ENCODE data around the gene GLO1.

The GLO1 gene

DNA sequence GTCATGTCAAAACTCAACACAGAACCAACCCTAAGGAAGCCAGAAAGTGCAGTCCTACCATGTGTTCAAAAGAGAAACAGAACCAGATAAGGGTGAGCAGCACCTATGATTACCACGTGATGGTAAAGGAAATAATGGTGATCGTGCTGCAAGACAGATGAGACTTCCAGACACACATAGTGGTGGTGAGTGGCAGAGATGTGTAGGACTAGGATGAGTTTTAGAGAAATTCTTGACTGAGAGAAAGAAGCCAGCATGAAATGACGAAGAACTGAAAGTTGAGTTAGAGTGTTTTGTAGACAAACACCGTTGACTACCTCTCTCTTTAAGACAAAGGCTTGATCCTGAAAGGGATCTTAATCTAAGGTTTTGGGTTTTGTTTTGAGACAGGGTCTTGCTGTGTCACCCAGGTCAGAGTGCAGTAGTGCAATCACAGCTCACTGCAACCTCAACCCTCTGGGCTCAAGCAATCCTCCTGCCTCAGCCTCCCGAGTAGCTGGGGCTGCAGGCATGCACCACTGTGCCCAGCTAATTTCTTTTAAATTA is 52.7 kb downstream of the GLO1 start:
- ATAC-seq (ENCODE audit: insufficient read depth, low read depth): no peak
- no peaks in the 10 kb centered on the region for H3K36me3 ChIP-seq (ENCODE audit: insufficient read depth, low read length)

DNA sequence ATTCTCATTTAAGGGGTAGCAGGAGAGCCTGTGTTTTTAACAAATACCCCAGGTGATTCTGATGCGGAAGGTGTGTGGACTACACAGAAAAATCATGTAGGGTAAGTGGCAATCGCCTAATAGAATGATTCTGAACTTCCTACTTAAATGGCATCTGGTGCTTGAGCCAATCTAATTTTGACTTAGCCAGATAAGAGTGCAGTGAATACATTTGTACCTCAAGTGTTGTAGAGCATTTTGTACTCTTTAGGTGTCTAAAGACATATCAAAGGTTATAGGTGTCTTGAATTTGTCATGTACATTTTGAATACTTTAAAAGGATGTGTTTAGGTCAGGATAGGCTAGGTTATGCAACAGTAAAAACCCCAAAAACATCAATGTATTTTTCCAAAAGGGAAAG is 53.2 kb downstream of the GLO1 start:
- H3K79me2 ChIP-seq (ENCODE audit: insufficient read depth, low read length): no peaks in the 10 kb centered on the region
- H3K9me3 ChIP-seq (ENCODE audit: insufficient read depth, low read length, severe bottlenecking): no peaks in the 10 kb centered on the region
- H3K36me3 ChIP-seq (ENCODE audit: insufficient read depth, low read length): no peaks in the 10 kb centered on the region
- H4K20me1 ChIP-seq (ENCODE audit: insufficient read depth, low read length): no peaks in the 10 kb centered on the region
- DNase-seq (no peak), ATAC-seq (ENCODE audit: insufficient read depth, low read depth) (no peak)
- H3K9ac ChIP-seq (ENCODE audit: low read depth, low read length): no peak overlapping the region
- H2AFZ ChIP-seq (ENCODE audit: low read depth, low read length): no peak overlapping the region
- H3K27me3 ChIP-seq (ENCODE audit: insufficient read depth, low read length, poor library complexity): no peaks in the 10 kb centered on the region
- no peaks in the 10 kb centered on the region for H3K4me1 ChIP-seq (ENCODE audit: insufficient read depth, low read length)
- TF ChIP-seq, protein P1, sequence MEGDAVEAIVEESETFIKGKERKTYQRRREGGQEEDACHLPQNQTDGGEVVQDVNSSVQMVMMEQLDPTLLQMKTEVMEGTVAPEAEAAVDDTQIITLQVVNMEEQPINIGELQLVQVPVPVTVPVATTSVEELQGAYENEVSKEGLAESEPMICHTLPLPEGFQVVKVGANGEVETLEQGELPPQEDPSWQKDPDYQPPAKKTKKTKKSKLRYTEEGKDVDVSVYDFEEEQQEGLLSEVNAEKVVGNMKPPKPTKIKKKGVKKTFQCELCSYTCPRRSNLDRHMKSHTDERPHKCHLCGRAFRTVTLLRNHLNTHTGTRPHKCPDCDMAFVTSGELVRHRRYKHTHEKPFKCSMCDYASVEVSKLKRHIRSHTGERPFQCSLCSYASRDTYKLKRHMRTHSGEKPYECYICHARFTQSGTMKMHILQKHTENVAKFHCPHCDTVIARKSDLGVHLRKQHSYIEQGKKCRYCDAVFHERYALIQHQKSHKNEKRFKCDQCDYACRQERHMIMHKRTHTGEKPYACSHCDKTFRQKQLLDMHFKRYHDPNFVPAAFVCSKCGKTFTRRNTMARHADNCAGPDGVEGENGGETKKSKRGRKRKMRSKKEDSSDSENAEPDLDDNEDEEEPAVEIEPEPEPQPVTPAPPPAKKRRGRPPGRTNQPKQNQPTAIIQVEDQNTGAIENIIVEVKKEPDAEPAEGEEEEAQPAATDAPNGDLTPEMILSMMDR (IDR thresholded peaks at IDR 0.05; ENCODE audit: borderline replicate concordance, extremely low read depth, low read length, poor library complexity, severe bottlenecking): no peak
- TF ChIP-seq EZH2 (IDR thresholded peaks at IDR 0.05; ENCODE audit: borderline replicate concordance, low read depth, low read length, severe bottlenecking): no peak
- no peak overlapping the region for H3K4me3 ChIP-seq (ENCODE audit: low read depth in 1 of 2, low read length in 2 of 2)
- no peak overlapping the region for H3K27ac ChIP-seq (ENCODE audit: low read length)
- H3K4me2 ChIP-seq (ENCODE audit: insufficient read depth, low read length): no peak overlapping the region

More for the DNA sequence above, 52.7 kb downstream of the GLO1 start:
- Histone ChIP-seq H3K9me3 (ENCODE audit: insufficient read depth, low read length, severe bottlenecking) (no peaks in the 10 kb centered on the region), H3K4me1 (ENCODE audit: insufficient read depth, low read length) (no peaks in the 10 kb centered on the region), H3K27me3 (ENCODE audit: insufficient read depth, low read length, poor library complexity) (no peaks in the 10 kb centered on the region), H4K20me1 (ENCODE audit: insufficient read depth, low read length) (no peaks in the 10 kb centered on the region), H3K27ac (ENCODE audit: low read length) (no peak overlapping the region), H3K4me2 (ENCODE audit: insufficient read depth, low read length) (no peak overlapping the region), H3K79me2 (ENCODE audit: insufficient read depth, low read length) (no peaks in the 10 kb centered on the region), H3K9ac (ENCODE audit: low read depth, low read length) (no peak overlapping the region), H2AFZ (ENCODE audit: low read depth, low read length) (no peak overlapping the region), H3K4me3 (ENCODE audit: low read depth in 1 of 2, low read length in 2 of 2) (no peak overlapping the region)
- TF ChIP-seq, protein P1 (IDR thresholded peaks at IDR 0.05; ENCODE audit: borderline replicate concordance, extremely low read depth, low read length, poor library complexity, severe bottlenecking): no peak
- no peak for TF ChIP-seq EZH2 (IDR thresholded peaks at IDR 0.05; ENCODE audit: borderline replicate concordance, low read depth, low read length, severe bottlenecking)
- no peak for DNase-seq

DNA sequence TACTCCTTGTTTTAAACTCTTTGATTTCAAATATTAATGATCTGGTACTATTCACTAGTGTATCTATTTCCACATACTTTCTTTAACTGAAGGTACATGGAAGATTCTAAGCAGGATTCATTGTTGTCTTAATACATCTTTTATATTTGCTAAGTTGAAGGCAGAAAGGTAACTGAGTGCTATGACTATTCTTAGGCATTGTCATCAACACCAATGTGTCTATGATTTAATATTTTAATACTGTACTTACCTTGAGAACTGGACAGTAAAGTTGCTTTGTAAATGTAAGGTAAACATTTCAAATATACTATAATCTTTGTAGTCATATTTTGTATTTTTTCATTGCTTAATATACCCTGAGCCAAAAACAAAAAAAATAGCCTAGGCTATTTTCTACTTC is 54.3 kb downstream of the GLO1 start:
- no peak for DNase-seq
- Histone ChIP-seq H2AFZ (ENCODE audit: low read depth, low read length) (no peak overlapping the region), H3K36me3 (ENCODE audit: insufficient read depth, low read length) (no peaks in the 10 kb centered on the region), H3K4me2 (ENCODE audit: insufficient read depth, low read length) (no peak overlapping the region), H3K4me1 (ENCODE audit: insufficient read depth, low read length) (no peaks in the 10 kb centered on the region), H3K4me3 (ENCODE audit: low read depth in 1 of 2, low read length in 2 of 2) (no peak overlapping the region), H3K9ac (ENCODE audit: low read depth, low read length) (no peak overlapping the region), H3K27ac (ENCODE audit: low read length) (no peak overlapping the region), H4K20me1 (ENCODE audit: insufficient read depth, low read length) (no peaks in the 10 kb centered on the region), H3K79me2 (ENCODE audit: insufficient read depth, low read length) (no peaks in the 10 kb centered on the region), H3K27me3 (ENCODE audit: insufficient read depth, low read length, poor library complexity) (no peaks in the 10 kb centered on the region), H3K9me3 (ENCODE audit: insufficient read depth, low read length, severe bottlenecking) (no peaks in the 10 kb centered on the region)
- no peak for TF ChIP-seq EZH2 (IDR thresholded peaks at IDR 0.05; ENCODE audit: borderline replicate concordance, low read depth, low read length, severe bottlenecking)
- TF ChIP-seq, protein P1 (IDR thresholded peaks at IDR 0.05; ENCODE audit: borderline replicate concordance, extremely low read depth, low read length, poor library complexity, severe bottlenecking): no peak
- no peak for ATAC-seq (ENCODE audit: insufficient read depth, low read depth)
